ENCODE data around the gene EPHB4. TPM values are rescaled to one million over a fixed set of nuclear protein-coding genes. Genes with fewer than 3 reads are reported as not detected.
A peak's percentile ranks its signal among the peaks of the same experiment; 100 is the strongest.

The EPHB4 gene
- total and polyA plus RNA-seq, 11 donors, result 10.7 to 76.2 (median 21.4) TPM

DNA sequence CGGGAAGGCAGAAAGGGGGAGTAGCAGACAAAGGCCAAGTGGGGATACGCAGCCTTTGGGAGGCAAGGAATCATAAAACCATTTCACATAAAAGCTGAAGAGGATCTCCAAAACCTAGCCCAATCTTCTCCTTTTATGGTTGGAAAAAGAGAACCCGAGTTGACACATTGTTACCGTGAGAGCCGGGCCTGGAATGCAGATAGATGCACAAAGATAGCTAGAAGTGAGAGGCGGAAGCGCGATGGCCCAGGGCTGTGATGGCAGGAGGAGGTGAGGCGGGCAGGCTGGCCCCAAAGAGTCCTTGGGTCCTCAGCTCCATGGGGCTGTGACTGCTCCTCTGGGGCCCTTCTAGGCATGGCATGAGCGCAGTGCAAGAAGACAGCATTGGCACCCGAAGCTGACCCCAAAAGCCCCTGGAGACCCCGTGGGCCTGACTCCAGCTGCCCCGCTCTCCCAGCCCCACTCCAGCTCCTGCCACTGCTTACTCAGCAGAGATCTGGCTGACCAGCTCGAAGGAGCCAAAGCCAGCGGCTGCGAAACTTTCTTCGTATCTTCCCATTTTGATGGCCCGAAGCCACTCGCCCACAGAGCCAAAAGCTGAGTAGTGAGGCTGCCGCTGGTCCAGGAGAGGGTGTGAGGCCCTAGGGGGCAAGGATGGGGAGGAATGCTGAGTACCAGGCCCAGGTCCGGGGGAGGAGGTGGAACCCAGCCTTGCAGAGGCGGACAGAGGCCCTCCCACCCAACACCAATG is 22.5 kb downstream of the EPHB4 start:
- DNase-seq (no peak), ATAC-seq (no peak)
- WGBS, 4 donors, result 84 to 94% (median 92%) methylated on average over 19 to 22 of the region's 22 CpGs
- Histone ChIP-seq H3K4me1 (peaks cover 5 to 45% (median 23%) of the 10 kb centered on the region in 12 donors), H3K36me3 (peaks cover 0 to 62% (median 50%) of the 10 kb centered on the region in 9 donors), H3K9me3 (no peaks in the 10 kb centered on the region), H3K4me3 (no peak overlapping the region), H3K27me3 (no peaks in the 10 kb centered on the region), H3K27ac (peak overlapping the region in 2 of 12 donors; percentile 20 to 69)
- intact Hi-C loops (cut with DNase I), result loop anchor here in 3 of 10 donors (5.0 kb wide), 1 partner anchor 32 kb away; no protein-coding TSS in a partner anchor
- no peak for TF ChIP-seq POLR2A (IDR thresholded peaks at IDR 0.05)
- TF ChIP-seq, protein P1, sequence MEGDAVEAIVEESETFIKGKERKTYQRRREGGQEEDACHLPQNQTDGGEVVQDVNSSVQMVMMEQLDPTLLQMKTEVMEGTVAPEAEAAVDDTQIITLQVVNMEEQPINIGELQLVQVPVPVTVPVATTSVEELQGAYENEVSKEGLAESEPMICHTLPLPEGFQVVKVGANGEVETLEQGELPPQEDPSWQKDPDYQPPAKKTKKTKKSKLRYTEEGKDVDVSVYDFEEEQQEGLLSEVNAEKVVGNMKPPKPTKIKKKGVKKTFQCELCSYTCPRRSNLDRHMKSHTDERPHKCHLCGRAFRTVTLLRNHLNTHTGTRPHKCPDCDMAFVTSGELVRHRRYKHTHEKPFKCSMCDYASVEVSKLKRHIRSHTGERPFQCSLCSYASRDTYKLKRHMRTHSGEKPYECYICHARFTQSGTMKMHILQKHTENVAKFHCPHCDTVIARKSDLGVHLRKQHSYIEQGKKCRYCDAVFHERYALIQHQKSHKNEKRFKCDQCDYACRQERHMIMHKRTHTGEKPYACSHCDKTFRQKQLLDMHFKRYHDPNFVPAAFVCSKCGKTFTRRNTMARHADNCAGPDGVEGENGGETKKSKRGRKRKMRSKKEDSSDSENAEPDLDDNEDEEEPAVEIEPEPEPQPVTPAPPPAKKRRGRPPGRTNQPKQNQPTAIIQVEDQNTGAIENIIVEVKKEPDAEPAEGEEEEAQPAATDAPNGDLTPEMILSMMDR (IDR thresholded peaks at IDR 0.05), result no peak

DNA sequence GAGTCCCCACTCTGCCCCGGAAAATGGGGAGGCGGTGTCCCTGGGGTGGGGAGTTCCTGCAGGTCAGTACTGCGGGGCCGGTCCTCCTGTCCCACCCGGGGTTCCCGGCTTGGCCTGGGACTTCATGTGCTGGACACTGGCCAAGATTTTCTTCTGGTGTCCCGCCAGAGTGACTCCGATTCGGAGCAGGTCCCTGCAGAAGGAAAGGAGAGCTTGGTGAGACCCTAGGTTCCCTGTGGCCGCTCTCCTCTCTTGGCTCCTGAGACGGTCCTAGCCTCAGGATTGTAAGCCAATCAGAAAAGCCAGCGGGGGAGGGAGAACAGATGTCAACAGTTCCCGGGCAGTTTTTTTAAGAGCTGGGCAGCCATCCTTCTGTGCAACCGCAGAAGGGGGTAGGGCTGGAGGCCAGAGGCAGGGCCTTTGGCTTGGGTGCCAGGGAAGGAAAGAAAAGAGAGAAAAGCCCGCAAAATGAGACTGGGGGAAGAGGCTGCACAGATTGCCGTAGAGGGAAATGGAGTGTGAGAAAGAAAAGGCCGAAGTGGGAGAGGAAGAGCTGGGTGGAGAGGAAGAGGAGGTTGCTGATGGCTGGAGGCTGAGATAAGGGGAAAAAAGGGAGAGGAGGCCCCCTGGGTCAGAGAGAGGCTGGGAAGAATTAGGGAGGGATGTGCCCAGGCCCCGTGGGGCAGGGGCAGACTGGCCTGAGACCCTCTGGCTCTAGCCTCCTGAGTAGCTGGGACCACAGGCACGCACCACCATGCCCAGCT is 23.7 kb downstream of the EPHB4 start:
- Histone ChIP-seq H3K27me3 (no peaks in the 10 kb centered on the region), H3K4me3 (peak overlapping the region in 6 of 12 donors; percentile 1 to 41 (median 6)), H3K36me3 (peaks cover 0 to 49% (median 38%) of the 10 kb centered on the region in 9 donors), H3K4me1 (peaks cover 5 to 56% (median 25%) of the 10 kb centered on the region in 12 donors), H3K9me3 (no peaks in the 10 kb centered on the region), H3K27ac (peak overlapping the region; percentile 3 to 73 (median 44))
- TF ChIP-seq, protein P1 (IDR thresholded peaks at IDR 0.05), result no peak
- TF ChIP-seq POLR2A (IDR thresholded peaks at IDR 0.05), result no peak
- intact Hi-C loops (cut with DNase I), result loop anchor here in 4 of 10 donors (2.0 to 5.0 kb wide), 3 partner anchors 21 to 34 kb away; partner anchors contain the start of gene EPHB4 (in 1 of the 4)
- 21 to 31% (median 22%) methylated on average over 10 to 19 of the region's 19 CpGs for WGBS, 4 donors
- DNase-seq, result peak; percentile 70 to 90 (median 82)
- ATAC-seq, result peak; percentile 77 to 92 (median 88)

DNA sequence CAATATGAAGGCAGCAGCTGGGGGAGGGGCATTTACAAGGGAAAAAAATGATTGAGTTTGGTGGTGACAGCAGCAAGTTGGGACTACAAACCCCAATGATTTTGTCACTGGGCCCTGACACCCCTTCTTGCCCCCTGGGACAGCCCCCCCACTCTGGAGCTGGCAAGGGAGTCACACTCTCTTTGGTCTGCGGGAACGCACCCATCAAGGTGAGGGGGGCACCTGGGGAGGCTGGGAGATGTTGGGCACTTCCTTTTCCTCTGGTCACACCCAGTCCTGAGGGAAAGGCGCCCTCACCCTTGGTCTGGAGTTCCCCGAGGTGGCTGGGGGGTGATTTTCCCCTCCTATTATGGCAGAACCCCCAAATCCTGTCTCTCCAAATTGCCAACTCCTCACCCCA is 24.4 kb downstream of the EPHB4 start:
- DNase-seq (peak in 1 of 5 donors; percentile 42), ATAC-seq (peak in 2 of 4 donors; percentile 2 to 4)
- H3K9me3 ChIP-seq, result no peaks in the 10 kb centered on the region
- intact Hi-C loops (cut with DNase I), result loop anchor here in 4 of 10 donors (2.0 to 5.0 kb wide), 3 partner anchors 22 to 34 kb away; partner anchors contain the start of gene EPHB4 (in 1 of the 4)
- peak overlapping the region in 10 of 12 donors; percentile 3 to 69 (median 37) for H3K27ac ChIP-seq
- 60 to 73% (median 64%) methylated on average over 4 of the region's 4 CpGs for WGBS, 4 donors
- peak overlapping the region in 5 of 12 donors; percentile 1 to 41 (median 4) for H3K4me3 ChIP-seq
- no peaks in the 10 kb centered on the region for H3K27me3 ChIP-seq
- peaks cover 0 to 43% (median 37%) of the 10 kb centered on the region in 9 donors for H3K36me3 ChIP-seq
- TF ChIP-seq, protein P1 (IDR thresholded peaks at IDR 0.05), result no peak
- no peak for TF ChIP-seq POLR2A (IDR thresholded peaks at IDR 0.05)
- peaks cover 5 to 56% (median 25%) of the 10 kb centered on the region in 12 donors for H3K4me1 ChIP-seq
